ENCODE data around the gene CARD9. TPM values are rescaled to one million over a fixed set of nuclear protein-coding genes. Genes with fewer than 3 reads are reported as not detected.

The CARD9 gene
- total RNA-seq, 1 experiment from 2014 or later, result 5.6 TPM

DNA sequence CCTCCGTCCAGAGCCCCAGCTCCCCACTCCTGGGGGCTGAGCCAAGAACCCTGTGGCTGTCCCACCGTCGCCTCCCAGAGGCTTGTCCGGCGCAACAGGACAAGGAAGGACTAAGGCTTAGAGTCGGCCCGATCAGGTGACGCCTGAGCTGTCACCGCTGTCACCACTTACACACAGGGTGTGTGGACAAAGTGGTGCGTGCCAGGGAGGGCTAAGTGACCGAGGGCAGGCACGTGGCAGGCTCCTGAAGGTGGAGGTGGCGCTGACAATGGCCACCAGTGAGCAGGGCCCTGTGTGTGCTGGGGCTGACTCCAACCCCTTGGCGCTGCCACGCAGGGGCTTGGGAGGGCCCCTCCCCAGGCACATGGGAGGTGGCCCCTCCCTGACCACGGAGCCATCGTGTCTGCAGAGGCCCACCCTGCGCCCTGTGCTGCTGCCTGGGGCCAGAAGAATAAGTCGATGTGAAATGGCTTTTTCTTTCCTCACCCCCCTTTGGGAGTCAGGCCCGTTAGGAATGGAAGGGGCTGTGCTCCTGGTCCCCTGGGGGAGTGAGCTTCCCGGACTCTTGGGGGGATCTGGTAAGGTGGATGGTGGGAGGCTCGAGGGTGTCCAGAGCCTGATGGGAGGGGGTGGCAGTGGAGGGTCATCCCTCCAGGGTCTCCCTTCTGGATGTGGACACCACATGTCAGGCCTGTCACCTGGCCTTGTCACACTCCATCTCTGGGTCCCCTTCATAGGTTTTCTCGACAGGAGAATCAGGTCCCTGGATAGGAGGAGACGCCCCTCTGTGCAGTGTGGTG is 48.8 kb downstream of the CARD9 start:
- H3K23me2 ChIP-seq (ENCODE audit: insufficient read length, low read depth, low read length, poor library complexity, severe bottlenecking), result no peaks in the 10 kb centered on the region
- no peak overlapping the region for H3T11ph ChIP-seq (ENCODE audit: low read length)
- H3K27me3 ChIP-seq (ENCODE audit: insufficient read depth, low read length), result no peaks in the 10 kb centered on the region
- H2BK5ac ChIP-seq (ENCODE audit: insufficient read length, low read length), result no peak overlapping the region
- no peak overlapping the region for H3K4ac ChIP-seq (ENCODE audit: low read depth, low read length)
- no peak overlapping the region for H2BK15ac ChIP-seq (ENCODE audit: low read depth, low read length)
- H3K9me3 ChIP-seq (ENCODE audit: control insufficient read depth, low read depth, low read length), result no peaks in the 10 kb centered on the region
- DNase-seq, result no peak
- no peak overlapping the region for H4K91ac ChIP-seq (ENCODE audit: insufficient read length, low read depth, low read length)
- peaks cover 2% of the 10 kb centered on the region; the same call in 1 of the 2 replicates for H3K79me2 ChIP-seq (ENCODE audit: insufficient read depth, low read length)
- no peak overlapping the region for H2BK12ac ChIP-seq (ENCODE audit: insufficient read length, low read depth, low read length)
- no peak overlapping the region for H3K23ac ChIP-seq (ENCODE audit: insufficient read length, low read depth, low read length)
- H2AFZ ChIP-seq (ENCODE audit: low read length), result no peak overlapping the region
- H3K4me1 ChIP-seq (ENCODE audit: insufficient read depth, low read length), result peaks cover 4% of the 10 kb centered on the region; the same call in 1 of the 2 replicates
- whole genome bisulfite sequencing (ENCODE audit: extremely low coverage, insufficient read length, low lambda C conversion rate), result no CpG with 5 or more reads among the region's 24 CpGs
- H3K56ac ChIP-seq (ENCODE audit: insufficient read length, low read depth, low read length), result no peak overlapping the region
- no peak overlapping the region for H3K27ac ChIP-seq (ENCODE audit: insufficient read length, low read depth, low read length)
- no peak overlapping the region for H3K18ac ChIP-seq (ENCODE audit: insufficient read length, low read depth, low read length)
- Mint-ChIP-seq H3K4me3 (no peak overlapping the region), H3K4me1 (peaks cover 9 to 11% of the 10 kb centered on the region in 2 experiments), H3K27ac (no peak overlapping the region), H3K9me3 (peaks cover 2% of the 10 kb centered on the region in 2 experiments; a peak in 3 of 5 replicates), H3K36me3 (ENCODE audit: insufficient read depth in 1 of 3, low read depth in 3 of 3) (no peaks in the 10 kb centered on the region; a peak in 1 of 7 replicates), H3K27me3 (ENCODE audit: low read depth) (no peaks in the 10 kb centered on the region; the same call in none of the 2 replicates)
- no peak overlapping the region for H4K8ac ChIP-seq (replicated peaks; ENCODE audit: insufficient read length, low read depth, low read length)
- H3K9ac ChIP-seq (ENCODE audit: extremely low read depth, insufficient read length, low read length), result no peak overlapping the region
- TF ChIP-seq, protein P1, sequence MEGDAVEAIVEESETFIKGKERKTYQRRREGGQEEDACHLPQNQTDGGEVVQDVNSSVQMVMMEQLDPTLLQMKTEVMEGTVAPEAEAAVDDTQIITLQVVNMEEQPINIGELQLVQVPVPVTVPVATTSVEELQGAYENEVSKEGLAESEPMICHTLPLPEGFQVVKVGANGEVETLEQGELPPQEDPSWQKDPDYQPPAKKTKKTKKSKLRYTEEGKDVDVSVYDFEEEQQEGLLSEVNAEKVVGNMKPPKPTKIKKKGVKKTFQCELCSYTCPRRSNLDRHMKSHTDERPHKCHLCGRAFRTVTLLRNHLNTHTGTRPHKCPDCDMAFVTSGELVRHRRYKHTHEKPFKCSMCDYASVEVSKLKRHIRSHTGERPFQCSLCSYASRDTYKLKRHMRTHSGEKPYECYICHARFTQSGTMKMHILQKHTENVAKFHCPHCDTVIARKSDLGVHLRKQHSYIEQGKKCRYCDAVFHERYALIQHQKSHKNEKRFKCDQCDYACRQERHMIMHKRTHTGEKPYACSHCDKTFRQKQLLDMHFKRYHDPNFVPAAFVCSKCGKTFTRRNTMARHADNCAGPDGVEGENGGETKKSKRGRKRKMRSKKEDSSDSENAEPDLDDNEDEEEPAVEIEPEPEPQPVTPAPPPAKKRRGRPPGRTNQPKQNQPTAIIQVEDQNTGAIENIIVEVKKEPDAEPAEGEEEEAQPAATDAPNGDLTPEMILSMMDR (conservative IDR thresholded peaks at IDR 0.05), result peak; percentile 33; the same call in 1 of the 3 replicates
- no peak overlapping the region for H3K4me2 ChIP-seq (ENCODE audit: insufficient read depth, insufficient read length, low read length)
- H4K5ac ChIP-seq (ENCODE audit: insufficient read length, low read depth, low read length), result no peak overlapping the region
- no peaks in the 10 kb centered on the region for H4K20me1 ChIP-seq (ENCODE audit: control insufficient read depth, insufficient read depth, insufficient read length)
- no peak overlapping the region for H2AK5ac ChIP-seq (ENCODE audit: insufficient read length, low read length)
- H2BK120ac ChIP-seq (ENCODE audit: low read depth, low read length, poor library complexity, severe bottlenecking), result no peak overlapping the region
- no peak overlapping the region for H3K14ac ChIP-seq (ENCODE audit: insufficient read depth, low read length)
- no peak overlapping the region for H2BK20ac ChIP-seq (ENCODE audit: low read depth, low read length, poor library complexity, severe bottlenecking)
- H3K79me1 ChIP-seq (ENCODE audit: insufficient read depth, low read depth, low read length, poor library complexity, severe bottlenecking), result peaks cover 2% of the 10 kb centered on the region

Data from H9 (cell line).